Loucy (cell line): ENCODE data around the gene MGMT.
"Not testable (repeated sequence)": the region's sequence is repeated elsewhere in the genome, so short reads cannot be mapped to it uniquely, and the experiment has no call there.

Experiments used
- H2AFZ ChIP-seq: fragments of 200-600 bp; sonication (generic); 2 replicates; pipeline ENCODE4 v1.6.0; 2016; ENCODE audit warnings: antibody characterized with exemption, mild to moderate bottlenecking, low read length, moderate library complexity
- H3F3A ChIP-seq: fragments of 200-600 bp; 2 replicates; pipeline ENCODE4 v1.6.0; 2016; ENCODE audit warnings: antibody characterized with exemption, low read depth, mild to moderate bottlenecking
- H3K27me3 ChIP-seq: fragments of 200-600 bp; sonication (generic); 2 replicates; pipeline ENCODE4 v1.6.1; 2014; ENCODE audit warnings: low read length, mild to moderate bottlenecking; ENCODE audit not compliant: insufficient read depth, poor library complexity, severe bottlenecking
- H3K36me3 ChIP-seq: fragments of 200-600 bp; sonication (generic); 2 replicates; pipeline ENCODE4 v1.6.1; 2016; ENCODE audit warnings: low read length; ENCODE audit not compliant: insufficient read depth
- H3K4me1 ChIP-seq: fragments of 200-600 bp; sonication (generic); 2 replicates; pipeline ENCODE4 v1.5.1; 2014; ENCODE audit warnings: low read length, mild to moderate bottlenecking; ENCODE audit not compliant: insufficient read depth, poor library complexity, severe bottlenecking
- H3K4me2 ChIP-seq: fragments of 200-600 bp; sonication (generic); 2 replicates; pipeline ENCODE4 v1.6.0; 2014; ENCODE audit warnings: antibody characterized with exemption, low read length, low read depth, mild to moderate bottlenecking; ENCODE audit not compliant: poor library complexity, severe bottlenecking
- H3K4me3 ChIP-seq: fragments of 200-600 bp; sonication (generic); 2 replicates; pipeline ENCODE4 v1.5.1; 2014; ENCODE audit warnings: low read length, mild to moderate bottlenecking, mixed read lengths; ENCODE audit not compliant: poor library complexity, severe bottlenecking
- H3K79me2 ChIP-seq: fragments of 200-600 bp; sonication (generic); 2 replicates; pipeline ENCODE4 v1.6.1; 2014; ENCODE audit warnings: low read length; ENCODE audit not compliant: insufficient read depth
- H3K9ac ChIP-seq: fragments of 200-600 bp; sonication (generic); 2 replicates; pipeline ENCODE4 v1.6.0; 2014; ENCODE audit warnings: mild to moderate bottlenecking, low read depth, low read length, moderate library complexity; ENCODE audit not compliant: poor library complexity, severe bottlenecking
- H3K9me2 ChIP-seq: fragments of 200-600 bp; sonication (generic); replicated peaks from 2 replicates; pipeline ENCODE4 v1.6.1; 2016; ENCODE audit warnings: low read depth, low read length, mixed read lengths
- H3K9me3 ChIP-seq: fragments of 200-600 bp; sonication (generic); 2 replicates; pipeline ENCODE4 v1.6.1; 2014; ENCODE audit warnings: mild to moderate bottlenecking, antibody characterized with exemption, low read length, low read depth; ENCODE audit not compliant: insufficient read depth
- H4K20me1 ChIP-seq: fragments of 200-600 bp; sonication (generic); 2 replicates; pipeline ENCODE4 v1.6.0; 2014; ENCODE audit warnings: antibody characterized with exemption, low read length, mild to moderate bottlenecking; ENCODE audit not compliant: insufficient read depth, poor library complexity, severe bottlenecking
- CTCF ChIP-seq: fragments of 200-600 bp; sonication (generic); conservative IDR thresholded peaks from 2 replicates; pipeline ENCODE4 v1.5.1; 2014; ENCODE audit warnings: mild to moderate bottlenecking, antibody characterized with exemption, low read length
- EZH2phosphoT487 ChIP-seq: fragments of 200-600 bp; IDR thresholded peaks from 2 replicates; pipeline ENCODE4 v1.6.1; 2018; ENCODE audit warnings: antibody characterized with exemption, mild to moderate bottlenecking, moderate library complexity, borderline replicate concordance

The MGMT gene

GRCh38 chr10:129426606-129427005 lies 40.4 kb upstream of the MGMT start:
- H3K4me1 ChIP-seq: no peaks in the 10 kb centered on the region
- no peaks in the 10 kb centered on the region for H4K20me1 ChIP-seq
- H3K9me3 ChIP-seq: no peaks in the 10 kb centered on the region
- no peaks in the 10 kb centered on the region for H3K27me3 ChIP-seq
- no peak overlapping the region for H3K9ac ChIP-seq
- no peaks in the 10 kb centered on the region for H3K79me2 ChIP-seq
- no peaks in the 10 kb centered on the region for H3K36me3 ChIP-seq
- no peak overlapping the region for H3K4me3 ChIP-seq
- no peak overlapping the region for H2AFZ ChIP-seq
- no peaks in the 10 kb centered on the region for H3K9me2 ChIP-seq
- H3F3A ChIP-seq: no peaks in the 10 kb centered on the region
- H3K4me2 ChIP-seq: no peak overlapping the region
- TF ChIP-seq CTCF: no peak
- no peak for TF ChIP-seq EZH2phosphoT487

- Histone ChIP-seq H3K4me2 (no peak overlapping the region), H3F3A (no peaks in the 10 kb centered on the region), H3K36me3 (no peaks in the 10 kb centered on the region), H3K27me3 (no peaks in the 10 kb centered on the region), H3K9me2 (no peaks in the 10 kb centered on the region), H3K9me3 (no peaks in the 10 kb centered on the region), H3K4me1 (no peaks in the 10 kb centered on the region), H3K4me3 (no peak overlapping the region), H4K20me1 (no peaks in the 10 kb centered on the region), H3K79me2 (no peaks in the 10 kb centered on the region), H3K9ac (no peak overlapping the region), H2AFZ (no peak overlapping the region)
- no peak for TF ChIP-seq CTCF
- TF ChIP-seq EZH2phosphoT487: no peak
Observed at GRCh38 chr10:129433266-129433665, 33.8 kb upstream of the MGMT start.

- not testable (repeated sequence) for H3K79me2 ChIP-seq, H3K9ac ChIP-seq, H3K4me1 ChIP-seq, H4K20me1 ChIP-seq, H3K4me3 ChIP-seq, H3K27me3 ChIP-seq, H3K36me3 ChIP-seq, H3F3A ChIP-seq, H3K9me2 ChIP-seq, H2AFZ ChIP-seq, H3K9me3 ChIP-seq, H3K4me2 ChIP-seq
Observed at GRCh38 chr10:129435724-129436123, 31.3 kb upstream of the MGMT start.

- H4K20me1 ChIP-seq: no peaks in the 10 kb centered on the region
- no peaks in the 10 kb centered on the region for H3K36me3 ChIP-seq
- no peaks in the 10 kb centered on the region for H3K9me3 ChIP-seq
- H3K4me1 ChIP-seq: no peaks in the 10 kb centered on the region
- H3K79me2 ChIP-seq: no peaks in the 10 kb centered on the region
- no peaks in the 10 kb centered on the region for H3K9me2 ChIP-seq
- H3K4me3 ChIP-seq: no peak overlapping the region
- H2AFZ ChIP-seq: no peak overlapping the region
- H3K4me2 ChIP-seq: no peak overlapping the region
- no peaks in the 10 kb centered on the region for H3K27me3 ChIP-seq
- H3F3A ChIP-seq: no peaks in the 10 kb centered on the region
- TF ChIP-seq EZH2phosphoT487 (no peak), CTCF (no peak)
- H3K9ac ChIP-seq: no peak overlapping the region
Observed at GRCh38 chr10:129438024-129438423, 29.0 kb upstream of the MGMT start.
